Measurements from ENCODE around the gene TLR10.

The TLR10 gene

GRCh38 chr4:38752941-38753806 is 29.6 kb downstream of the TLR10 start:
- peak overlapping the region; percentile 68 for H2AFZ ChIP-seq (ENCODE audit: low read length)
- H3K23ac ChIP-seq (ENCODE audit: low read depth, low read length, poor library complexity) = no peak overlapping the region
- no peaks in the 10 kb centered on the region for H3K79me1 ChIP-seq (ENCODE audit: low read depth, low read length)
- no peak overlapping the region for H3K4ac ChIP-seq (ENCODE audit: low read length)
- no peak overlapping the region for H2AK5ac ChIP-seq (ENCODE audit: low read depth, low read length)
- H3K36me3 ChIP-seq (replicated peaks in 1 of 2; ENCODE audit: control insufficient read depth in 2 of 2, insufficient read depth in 2 of 2, low read length in 2 of 2) = no peaks in the 10 kb centered on the region
- peak overlapping the region; percentile 12 for H3K4me2 ChIP-seq (ENCODE audit: insufficient read depth, low read length, poor library complexity, severe bottlenecking)
- H3K27ac ChIP-seq (replicated peaks; ENCODE audit: low read length) = peak overlapping the region; percentile 95
- peak overlapping the region; percentile 86 for H3K18ac ChIP-seq (ENCODE audit: low read length)
- H4K91ac ChIP-seq (ENCODE audit: low read depth, low read length, poor library complexity) = peak overlapping the region; percentile 95
- peak overlapping the region; percentile 95 for H3K14ac ChIP-seq (ENCODE audit: low read length)
- H2BK120ac ChIP-seq (ENCODE audit: low read depth, low read length) = peak overlapping the region; percentile 20
- peaks cover 0 to 6% of the 10 kb centered on the region in 2 donors for H3K9me3 ChIP-seq (replicated peaks in 1 of 2; ENCODE audit: control insufficient read depth in 2 of 2, insufficient read depth in 1 of 2, low read depth in 1 of 2, low read length in 2 of 2)
- H2BK15ac ChIP-seq (ENCODE audit: low read length) = peak overlapping the region; percentile 73
- peak overlapping the region; percentile 96 for H2BK12ac ChIP-seq (ENCODE audit: low read length)
- H3K4me3 ChIP-seq (ENCODE audit: low read length in 2 of 2) = peak overlapping the region in 1 of 2 donors; percentile 24
- WGBS, 2 donors (ENCODE audit: extremely low coverage in 2 of 2, insufficient read length in 2 of 2, insufficient replicate concordance in 1 of 2) = 100% methylated on average over 1 to 7 of the region's 19 CpGs
- H3K9ac ChIP-seq (ENCODE audit: low read depth, low read length, poor library complexity) = peak overlapping the region; percentile 51
- no peaks in the 10 kb centered on the region for H3K27me3 ChIP-seq (ENCODE audit: control insufficient read depth in 3 of 3, insufficient read depth in 3 of 3, low read depth in 1 of 3, low read length in 3 of 3)
- no peak overlapping the region for H2BK5ac ChIP-seq (ENCODE audit: low read length)
- H3K4me1 ChIP-seq (ENCODE audit: control insufficient read depth in 2 of 2, insufficient read depth in 1 of 2, low read depth in 1 of 2, low read length in 2 of 2) = peaks cover 9 to 14% of the 10 kb centered on the region in 2 donors
- H4K8ac ChIP-seq (ENCODE audit: low read depth, low read length) = peak overlapping the region; percentile 77
- DNase-seq (ENCODE audit: low spot score) = peak; percentile 90

- peaks cover 9 to 14% of the 10 kb centered on the region in 2 donors for H3K4me1 ChIP-seq (ENCODE audit: control insufficient read depth in 2 of 2, insufficient read depth in 1 of 2, low read depth in 1 of 2, low read length in 2 of 2)
- H2BK120ac ChIP-seq (ENCODE audit: low read depth, low read length) = no peak overlapping the region
- H3K9me3 ChIP-seq (replicated peaks in 1 of 2; ENCODE audit: control insufficient read depth in 2 of 2, insufficient read depth in 1 of 2, low read depth in 1 of 2, low read length in 2 of 2) = peaks cover 1 to 13% of the 10 kb centered on the region in 2 donors
- H3K4me3 ChIP-seq (ENCODE audit: low read length in 2 of 2) = no peak overlapping the region
- no peaks in the 10 kb centered on the region for H3K27me3 ChIP-seq (ENCODE audit: control insufficient read depth in 3 of 3, insufficient read depth in 3 of 3, low read depth in 1 of 3, low read length in 3 of 3)
- H3K9ac ChIP-seq (ENCODE audit: low read depth, low read length, poor library complexity) = no peak overlapping the region
- peak overlapping the region; percentile 61 for H3K18ac ChIP-seq (ENCODE audit: low read length)
- no peak overlapping the region for H4K91ac ChIP-seq (ENCODE audit: low read depth, low read length, poor library complexity)
- H3K36me3 ChIP-seq (replicated peaks in 1 of 2; ENCODE audit: control insufficient read depth in 2 of 2, insufficient read depth in 2 of 2, low read length in 2 of 2) = no peaks in the 10 kb centered on the region
- no peak overlapping the region for H2BK5ac ChIP-seq (ENCODE audit: low read length)
- no CpG with 5 or more reads among the region's 8 CpGs for WGBS, 2 donors (ENCODE audit: extremely low coverage in 2 of 2, insufficient read length in 2 of 2, insufficient replicate concordance in 1 of 2)
- H2BK15ac ChIP-seq (ENCODE audit: low read length) = no peak overlapping the region
- H2AFZ ChIP-seq (ENCODE audit: low read length) = peak overlapping the region; percentile 68
- no peak overlapping the region for H3K14ac ChIP-seq (ENCODE audit: low read length)
- H4K8ac ChIP-seq (ENCODE audit: low read depth, low read length) = no peak overlapping the region
- no peak for DNase-seq (ENCODE audit: low spot score)
- no peak overlapping the region for H2BK12ac ChIP-seq (ENCODE audit: low read length)
- peak overlapping the region; percentile 17 for H3K4ac ChIP-seq (ENCODE audit: low read length)
- H3K79me1 ChIP-seq (ENCODE audit: low read depth, low read length) = no peaks in the 10 kb centered on the region
- H3K27ac ChIP-seq (replicated peaks; ENCODE audit: low read length) = peak overlapping the region; percentile 9
- no peak overlapping the region for H3K4me2 ChIP-seq (ENCODE audit: insufficient read depth, low read length, poor library complexity, severe bottlenecking)
- no peak overlapping the region for H2AK5ac ChIP-seq (ENCODE audit: low read depth, low read length)
- H3K23ac ChIP-seq (ENCODE audit: low read depth, low read length, poor library complexity) = no peak overlapping the region
Measured at GRCh38 chr4:38752372-38752940, 30.3 kb downstream of the TLR10 start.

- Histone ChIP-seq H3K9me3 (replicated peaks in 1 of 2; ENCODE audit: control insufficient read depth in 2 of 2, insufficient read depth in 1 of 2, low read depth in 1 of 2, low read length in 2 of 2) (peaks cover 3 to 17% of the 10 kb centered on the region in 2 donors), H4K8ac (ENCODE audit: low read depth, low read length) (no peak overlapping the region), H3K9ac (ENCODE audit: low read depth, low read length, poor library complexity) (no peak overlapping the region), H2BK12ac (ENCODE audit: low read length) (no peak overlapping the region), H4K91ac (ENCODE audit: low read depth, low read length, poor library complexity) (no peak overlapping the region), H3K27me3 (ENCODE audit: control insufficient read depth in 3 of 3, insufficient read depth in 3 of 3, low read depth in 1 of 3, low read length in 3 of 3) (no peaks in the 10 kb centered on the region), H3K14ac (ENCODE audit: low read length) (no peak overlapping the region), H2BK120ac (ENCODE audit: low read depth, low read length) (no peak overlapping the region), H3K79me1 (ENCODE audit: low read depth, low read length) (no peaks in the 10 kb centered on the region), H3K36me3 (replicated peaks in 1 of 2; ENCODE audit: control insufficient read depth in 2 of 2, insufficient read depth in 2 of 2, low read length in 2 of 2) (no peaks in the 10 kb centered on the region), H2BK5ac (ENCODE audit: low read length) (no peak overlapping the region), H3K27ac (replicated peaks; ENCODE audit: low read length) (no peak overlapping the region), H3K4me3 (ENCODE audit: low read length in 2 of 2) (no peak overlapping the region), H3K4ac (ENCODE audit: low read length) (no peak overlapping the region), H2AK5ac (ENCODE audit: low read depth, low read length) (no peak overlapping the region), H3K18ac (ENCODE audit: low read length) (no peak overlapping the region), H2AFZ (ENCODE audit: low read length) (no peak overlapping the region), H3K23ac (ENCODE audit: low read depth, low read length, poor library complexity) (no peak overlapping the region), H3K4me1 (ENCODE audit: control insufficient read depth in 2 of 2, insufficient read depth in 1 of 2, low read depth in 1 of 2, low read length in 2 of 2) (peaks cover 9 to 14% of the 10 kb centered on the region in 2 donors), H3K4me2 (ENCODE audit: insufficient read depth, low read length, poor library complexity, severe bottlenecking) (no peak overlapping the region), H2BK15ac (ENCODE audit: low read length) (no peak overlapping the region)
- no CpG with 5 or more reads among the region's 13 CpGs for WGBS, 2 donors (ENCODE audit: extremely low coverage in 2 of 2, insufficient read length in 2 of 2, insufficient replicate concordance in 1 of 2)
- no peak for DNase-seq (ENCODE audit: low spot score)
Measured at GRCh38 chr4:38751341-38752010, 31.3 kb downstream of the TLR10 start.

- no peaks in the 10 kb centered on the region for H3K27me3 ChIP-seq (ENCODE audit: control insufficient read depth in 3 of 3, insufficient read depth in 3 of 3, low read depth in 1 of 3, low read length in 3 of 3)
- no peak overlapping the region for H3K23ac ChIP-seq (ENCODE audit: low read depth, low read length, poor library complexity)
- no peak overlapping the region for H3K4me3 ChIP-seq (ENCODE audit: low read length in 2 of 2)
- H3K4me1 ChIP-seq (ENCODE audit: control insufficient read depth in 2 of 2, insufficient read depth in 1 of 2, low read depth in 1 of 2, low read length in 2 of 2) = peaks cover 9 to 14% of the 10 kb centered on the region in 2 donors
- H3K9me3 ChIP-seq (replicated peaks in 1 of 2; ENCODE audit: control insufficient read depth in 2 of 2, insufficient read depth in 1 of 2, low read depth in 1 of 2, low read length in 2 of 2) = peaks cover 3 to 17% of the 10 kb centered on the region in 2 donors
- no peak for DNase-seq (ENCODE audit: low spot score)
- no peak overlapping the region for H2BK12ac ChIP-seq (ENCODE audit: low read length)
- H3K14ac ChIP-seq (ENCODE audit: low read length) = no peak overlapping the region
- H3K36me3 ChIP-seq (replicated peaks in 1 of 2; ENCODE audit: control insufficient read depth in 2 of 2, insufficient read depth in 2 of 2, low read length in 2 of 2) = no peaks in the 10 kb centered on the region
- H2BK120ac ChIP-seq (ENCODE audit: low read depth, low read length) = no peak overlapping the region
- no peak overlapping the region for H3K9ac ChIP-seq (ENCODE audit: low read depth, low read length, poor library complexity)
- no peak overlapping the region for H3K4me2 ChIP-seq (ENCODE audit: insufficient read depth, low read length, poor library complexity, severe bottlenecking)
- no peak overlapping the region for H4K91ac ChIP-seq (ENCODE audit: low read depth, low read length, poor library complexity)
- no peak overlapping the region for H4K8ac ChIP-seq (ENCODE audit: low read depth, low read length)
- no peak overlapping the region for H3K27ac ChIP-seq (replicated peaks; ENCODE audit: low read length)
- no peak overlapping the region for H2AK5ac ChIP-seq (ENCODE audit: low read depth, low read length)
- H3K4ac ChIP-seq (ENCODE audit: low read length) = no peak overlapping the region
- no peak overlapping the region for H2BK15ac ChIP-seq (ENCODE audit: low read length)
- no peak overlapping the region for H2AFZ ChIP-seq (ENCODE audit: low read length)
- no peaks in the 10 kb centered on the region for H3K79me1 ChIP-seq (ENCODE audit: low read depth, low read length)
- no peak overlapping the region for H3K18ac ChIP-seq (ENCODE audit: low read length)
- WGBS, 2 donors (ENCODE audit: extremely low coverage in 2 of 2, insufficient read length in 2 of 2, insufficient replicate concordance in 1 of 2) = no CpG with 5 or more reads among the region's 4 CpGs
- no peak overlapping the region for H2BK5ac ChIP-seq (ENCODE audit: low read length)
Measured at GRCh38 chr4:38749336-38749735, 33.5 kb downstream of the TLR10 start.

Measured in neuronal stem cell (in vitro differentiated cells).